Astrocyte (in vitro differentiated cells and primary cell): ENCODE results near the gene POU2F2.

Experiments
- EZH2 ChIP-seq: IDR thresholded peaks from 2 replicates; pipeline ENCODE4 v1.6.1; 2012; ENCODE audit warnings: mild to moderate bottlenecking, low read length, inconsistent platforms; ENCODE audit not compliant: insufficient read depth
- TF ChIP-seq, protein P1 (sequence below): IDR thresholded peaks from 2 replicates; pipeline ENCODE4 v1.5.1; 2011; ENCODE audit warnings: low read depth, mild to moderate bottlenecking, inconsistent platforms, low read length, moderate library complexity; ENCODE audit not compliant: insufficient read depth

- TF ChIP-seq, protein P1, sequence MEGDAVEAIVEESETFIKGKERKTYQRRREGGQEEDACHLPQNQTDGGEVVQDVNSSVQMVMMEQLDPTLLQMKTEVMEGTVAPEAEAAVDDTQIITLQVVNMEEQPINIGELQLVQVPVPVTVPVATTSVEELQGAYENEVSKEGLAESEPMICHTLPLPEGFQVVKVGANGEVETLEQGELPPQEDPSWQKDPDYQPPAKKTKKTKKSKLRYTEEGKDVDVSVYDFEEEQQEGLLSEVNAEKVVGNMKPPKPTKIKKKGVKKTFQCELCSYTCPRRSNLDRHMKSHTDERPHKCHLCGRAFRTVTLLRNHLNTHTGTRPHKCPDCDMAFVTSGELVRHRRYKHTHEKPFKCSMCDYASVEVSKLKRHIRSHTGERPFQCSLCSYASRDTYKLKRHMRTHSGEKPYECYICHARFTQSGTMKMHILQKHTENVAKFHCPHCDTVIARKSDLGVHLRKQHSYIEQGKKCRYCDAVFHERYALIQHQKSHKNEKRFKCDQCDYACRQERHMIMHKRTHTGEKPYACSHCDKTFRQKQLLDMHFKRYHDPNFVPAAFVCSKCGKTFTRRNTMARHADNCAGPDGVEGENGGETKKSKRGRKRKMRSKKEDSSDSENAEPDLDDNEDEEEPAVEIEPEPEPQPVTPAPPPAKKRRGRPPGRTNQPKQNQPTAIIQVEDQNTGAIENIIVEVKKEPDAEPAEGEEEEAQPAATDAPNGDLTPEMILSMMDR = no peak
- no peak for TF ChIP-seq EZH2
These were observed 10.6 kb downstream of the POU2F2 start for GRCh38 chr19:42121656-42122069.
